22Rv1 (cell line): ENCODE results near the gene EIF4G3.

Experiments
- H3K27ac ChIP-seq: fragments of 450-650 bp; 2 replicates; pipeline ENCODE4 v1.5.1; 2017
- CTCF ChIP-seq: fragments of 450-650 bp; IDR thresholded peaks from 2 replicates; pipeline ENCODE4 v1.5.1; 2017; ENCODE audit warnings: mild to moderate bottlenecking
- ZFX ChIP-seq: fragments of 450-650 bp; IDR thresholded peaks from 2 replicates; pipeline ENCODE4 v1.6.1; 2017; ENCODE audit warnings: antibody characterized with exemption, borderline replicate concordance

The EIF4G3 gene

DNA sequence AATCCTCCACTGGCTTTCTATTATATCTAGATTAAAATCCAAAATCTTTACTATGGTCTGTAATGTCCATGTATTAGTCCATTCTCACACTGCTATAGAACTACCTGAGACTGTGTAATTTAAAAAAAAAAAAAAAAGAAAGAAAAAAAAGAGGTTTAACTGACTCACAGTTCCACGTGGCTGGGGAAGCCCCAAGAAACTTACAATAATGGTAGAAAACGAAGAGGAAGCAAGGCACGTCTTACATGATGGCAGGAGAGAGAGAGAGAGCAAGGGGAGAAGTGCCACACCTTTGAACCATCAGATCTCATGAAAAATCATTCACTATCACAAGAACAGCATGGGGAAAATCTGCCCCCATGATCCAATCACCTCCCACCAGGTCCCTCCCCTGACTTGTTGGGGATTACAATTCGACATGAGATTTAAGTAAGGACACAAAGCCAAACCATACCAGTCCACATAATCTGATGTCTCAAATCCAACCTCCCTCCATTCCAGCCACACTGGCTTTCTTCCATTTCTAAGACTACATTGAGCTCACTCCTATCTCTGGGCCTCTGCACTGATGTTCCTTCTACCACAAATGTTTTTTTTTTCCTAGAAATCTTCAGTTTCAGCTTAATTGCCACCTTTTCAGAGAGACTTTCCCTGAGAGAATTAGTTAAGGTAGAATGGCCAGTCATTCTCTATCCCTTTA is 92.4 kb downstream of the EIF4G3 start:
- H3K27ac ChIP-seq, result no peak overlapping the region
- TF ChIP-seq ZFX, result no peak
- no peak for TF ChIP-seq CTCF

GRCh38 chr1:21082073-21082472 is 94.6 kb downstream of the EIF4G3 start:
- TF ChIP-seq CTCF (no peak), ZFX (no peak)

GRCh38 chr1:21077085-21077484 is 99.6 kb downstream of the EIF4G3 start:
- no peak overlapping the region for H3K27ac ChIP-seq
- TF ChIP-seq CTCF (no peak), ZFX (no peak)

More at GRCh38 chr1:21082073-21082472, 94.6 kb downstream of the EIF4G3 start:
- H3K27ac ChIP-seq, result no peak overlapping the region

- TF ChIP-seq CTCF (no peak), ZFX (no peak)
- H3K27ac ChIP-seq, result no peak overlapping the region
These were observed 104.0 kb downstream of the EIF4G3 start for GRCh38 chr1:21072721-21073120.

DNA sequence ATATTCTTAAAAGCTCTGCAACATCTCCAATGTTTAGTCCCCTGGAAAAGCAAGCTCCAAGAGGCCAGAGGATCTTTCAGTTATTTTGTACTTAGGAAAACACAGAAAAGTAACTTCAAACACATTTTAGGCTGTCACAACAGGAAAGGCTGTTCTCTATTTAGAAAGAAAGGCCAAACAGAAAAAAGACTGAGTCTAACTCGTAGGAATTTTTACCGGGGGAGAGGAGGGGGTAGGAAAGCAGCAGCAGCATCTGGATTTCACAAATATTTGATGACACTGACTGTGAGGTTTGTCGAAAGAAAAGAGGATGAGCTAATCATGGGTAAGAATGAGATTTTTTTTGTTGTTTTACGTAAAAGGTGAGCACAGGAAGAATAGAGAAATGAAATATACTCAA is 107.1 kb downstream of the EIF4G3 start:
- no peak overlapping the region for H3K27ac ChIP-seq
- no peak for TF ChIP-seq ZFX
- no peak for TF ChIP-seq CTCF

GRCh38 chr1:21068937-21069336 is 107.8 kb downstream of the EIF4G3 start:
- H3K27ac ChIP-seq, result no peak overlapping the region
- TF ChIP-seq ZFX (no peak), CTCF (no peak)

DNA sequence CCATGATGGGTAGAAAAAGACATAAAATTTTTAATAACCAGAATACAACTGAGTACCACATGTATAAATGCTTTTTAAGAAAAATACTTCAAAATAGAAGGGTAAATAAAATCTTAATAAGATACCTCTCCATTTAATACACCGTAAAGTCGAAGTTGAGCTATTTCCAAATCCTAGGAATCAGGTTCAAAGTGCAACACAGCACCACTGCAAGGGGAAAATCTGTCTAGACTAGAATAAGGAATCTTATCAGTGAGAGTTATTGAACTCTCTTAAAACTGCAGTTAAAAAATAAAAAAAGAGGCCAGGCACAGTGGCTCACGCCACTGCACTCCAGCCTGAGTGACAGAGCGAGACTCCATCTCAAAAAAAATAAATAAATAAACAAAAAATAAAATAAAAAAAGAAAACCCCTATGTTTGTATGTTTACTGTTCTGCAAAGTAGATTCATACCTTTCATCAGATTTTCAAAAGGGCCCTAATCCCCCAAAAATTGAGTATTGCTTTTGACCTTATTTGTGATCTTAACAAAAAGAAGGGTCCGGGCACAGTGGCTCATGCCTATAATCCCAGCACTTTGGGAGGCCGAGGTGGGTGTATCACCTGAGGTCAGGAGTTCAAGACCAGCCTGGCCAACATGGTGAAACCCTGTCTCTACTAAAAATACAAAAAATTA is 109.0 kb downstream of the EIF4G3 start:
- no peak for TF ChIP-seq ZFX
- no peak for TF ChIP-seq CTCF

More for the DNA sequence above, 109.0 kb downstream of the EIF4G3 start:
- H3K27ac ChIP-seq, result no peak overlapping the region
